HUES64 (cell line): ENCODE results near the gene FSTL4.

Experiments
- H3K27ac ChIP-seq: 2 replicates; pipeline ENCODE4 v1.7.0; 2013; ENCODE audit warnings: low read depth, low read length, inconsistent platforms
- H3K27me3 ChIP-seq: 2 replicates; pipeline ENCODE4 v1.6.1; 2013; ENCODE audit warnings: mild to moderate bottlenecking, low read length; ENCODE audit not compliant: insufficient read depth
- H3K36me3 ChIP-seq: 2 replicates; pipeline ENCODE4 v1.6.1; 2013; ENCODE audit warnings: mild to moderate bottlenecking, low read length; ENCODE audit not compliant: insufficient read depth
- H3K4me1 ChIP-seq: 2 replicates; pipeline ENCODE4 v1.6.1; 2013; ENCODE audit warnings: mild to moderate bottlenecking, low read length, moderate library complexity; ENCODE audit not compliant: insufficient read depth
- H3K4me3 ChIP-seq: 2 replicates; pipeline ENCODE4 v1.5.1; 2013; ENCODE audit warnings: mild to moderate bottlenecking, low read length, moderate library complexity
- H3K9ac ChIP-seq: 2 replicates; pipeline ENCODE4 v1.6.1; 2013; ENCODE audit warnings: mild to moderate bottlenecking, low read depth, low read length
- H3K9me3 ChIP-seq: 2 replicates; pipeline ENCODE4 v1.6.1; 2013; ENCODE audit warnings: low read depth, low read length; ENCODE audit not compliant: insufficient read depth
- WGBS: fragments of 150-250, 120-280 bp; methylation state at CpG from one replicate; pipeline ENCODE4 v1.1.7; 2013; ENCODE audit warnings: missing lambda C conversion rate; 5-methylcytosine and 5-hydroxymethylcytosine counted together

FSTL4 gene

GRCh38 chr5:133326361-133326760 lies 286.0 kb downstream of the FSTL4 start:
- H3K27ac ChIP-seq = no peak overlapping the region
- no peaks in the 10 kb centered on the region for H3K27me3 ChIP-seq
- H3K9me3 ChIP-seq = no peaks in the 10 kb centered on the region
- H3K36me3 ChIP-seq = no peaks in the 10 kb centered on the region
- 97% methylated on average over 5 of the region's 5 CpGs for WGBS
- no peak overlapping the region for H3K9ac ChIP-seq
- H3K4me3 ChIP-seq = no peak overlapping the region
- peaks cover 23% of the 10 kb centered on the region for H3K4me1 ChIP-seq

- H3K9ac ChIP-seq = no peak overlapping the region
- H3K4me3 ChIP-seq = no peak overlapping the region
- 96% methylated on average over 5 of the region's 5 CpGs for WGBS
- H3K4me1 ChIP-seq = peaks cover 19% of the 10 kb centered on the region
- H3K9me3 ChIP-seq = no peaks in the 10 kb centered on the region
- H3K36me3 ChIP-seq = no peaks in the 10 kb centered on the region
- no peaks in the 10 kb centered on the region for H3K27me3 ChIP-seq
- no peak overlapping the region for H3K27ac ChIP-seq
Measured at GRCh38 chr5:133325864-133326263, 286.5 kb downstream of the FSTL4 start.

GRCh38 chr5:133324926-133325325 lies 287.4 kb downstream of the FSTL4 start:
- Histone ChIP-seq H3K27ac (no peak overlapping the region), H3K4me1 (peaks cover 24% of the 10 kb centered on the region), H3K4me3 (no peak overlapping the region), H3K9ac (no peak overlapping the region), H3K9me3 (no peaks in the 10 kb centered on the region), H3K27me3 (no peaks in the 10 kb centered on the region), H3K36me3 (no peaks in the 10 kb centered on the region)
- WGBS = 90% methylated on average over 4 of the region's 4 CpGs

- no peaks in the 10 kb centered on the region for H3K27me3 ChIP-seq
- 82% methylated on average over 13 of the region's 13 CpGs for WGBS
- no peaks in the 10 kb centered on the region for H3K36me3 ChIP-seq
- H3K27ac ChIP-seq = no peak overlapping the region
- no peak overlapping the region for H3K9ac ChIP-seq
- peaks cover 30% of the 10 kb centered on the region for H3K4me1 ChIP-seq
- H3K4me3 ChIP-seq = no peak overlapping the region
- no peaks in the 10 kb centered on the region for H3K9me3 ChIP-seq
Measured at GRCh38 chr5:133323494-133324457, 288.6 kb downstream of the FSTL4 start.

GRCh38 chr5:133322743-133323142 lies 289.6 kb downstream of the FSTL4 start:
- H3K36me3 ChIP-seq = no peaks in the 10 kb centered on the region
- H3K4me1 ChIP-seq = peaks cover 21% of the 10 kb centered on the region
- H3K4me3 ChIP-seq = no peak overlapping the region
- no peak overlapping the region for H3K27ac ChIP-seq
- no peaks in the 10 kb centered on the region for H3K9me3 ChIP-seq
- WGBS = 94% methylated on average over 5 of the region's 5 CpGs
- no peak overlapping the region for H3K9ac ChIP-seq
- H3K27me3 ChIP-seq = no peaks in the 10 kb centered on the region

GRCh38 chr5:133321833-133322420 lies 290.4 kb downstream of the FSTL4 start:
- WGBS = 75% methylated on average over 6 of the region's 6 CpGs
- H3K36me3 ChIP-seq = no peaks in the 10 kb centered on the region
- H3K4me3 ChIP-seq = no peak overlapping the region
- no peaks in the 10 kb centered on the region for H3K27me3 ChIP-seq
- H3K9ac ChIP-seq = no peak overlapping the region
- no peak overlapping the region for H3K27ac ChIP-seq
- H3K9me3 ChIP-seq = no peaks in the 10 kb centered on the region
- H3K4me1 ChIP-seq = peaks cover 12% of the 10 kb centered on the region

- Histone ChIP-seq H3K36me3 (no peaks in the 10 kb centered on the region), H3K27me3 (no peaks in the 10 kb centered on the region), H3K27ac (no peak overlapping the region), H3K4me1 (peaks cover 12% of the 10 kb centered on the region), H3K9ac (no peak overlapping the region), H3K9me3 (no peaks in the 10 kb centered on the region), H3K4me3 (no peak overlapping the region)
- WGBS = 89% methylated on average over 13 of the region's 13 CpGs
Measured at GRCh38 chr5:133321286-133321832, 291.0 kb downstream of the FSTL4 start.

- Histone ChIP-seq H3K4me3 (no peak overlapping the region), H3K4me1 (peaks cover 12% of the 10 kb centered on the region), H3K36me3 (no peaks in the 10 kb centered on the region), H3K27ac (no peak overlapping the region), H3K9ac (no peak overlapping the region), H3K27me3 (no peaks in the 10 kb centered on the region), H3K9me3 (no peaks in the 10 kb centered on the region)
- WGBS = 60% methylated on average over 3 of the region's 5 CpGs
Measured at GRCh38 chr5:133319905-133320520, 292.3 kb downstream of the FSTL4 start.

- WGBS = 85% methylated on average over 5 of the region's 5 CpGs
- Histone ChIP-seq H3K27me3 (no peaks in the 10 kb centered on the region), H3K9ac (no peak overlapping the region), H3K4me3 (no peak overlapping the region), H3K27ac (no peak overlapping the region), H3K36me3 (no peaks in the 10 kb centered on the region), H3K4me1 (peaks cover 12% of the 10 kb centered on the region), H3K9me3 (no peaks in the 10 kb centered on the region)
Measured at GRCh38 chr5:133319244-133319643, 293.1 kb downstream of the FSTL4 start.

- Histone ChIP-seq H3K4me3 (no peak overlapping the region), H3K9me3 (no peaks in the 10 kb centered on the region), H3K27ac (no peak overlapping the region), H3K4me1 (peaks cover 12% of the 10 kb centered on the region), H3K27me3 (no peaks in the 10 kb centered on the region), H3K36me3 (no peaks in the 10 kb centered on the region), H3K9ac (no peak overlapping the region)
- WGBS = 100% methylated on average over 1 of the region's 1 CpG
Measured at GRCh38 chr5:133317558-133317957, 294.8 kb downstream of the FSTL4 start.
